GM19238 (cell line): ENCODE measurements around the gene HOXD11.

Source experiments
- DNase-seq: peaks from one replicate; pipeline ENCODE4 v3.0.0; 2011; ENCODE audit warnings: low spot score; ENCODE audit not compliant: insufficient read length

The HOXD11 gene

DNA sequence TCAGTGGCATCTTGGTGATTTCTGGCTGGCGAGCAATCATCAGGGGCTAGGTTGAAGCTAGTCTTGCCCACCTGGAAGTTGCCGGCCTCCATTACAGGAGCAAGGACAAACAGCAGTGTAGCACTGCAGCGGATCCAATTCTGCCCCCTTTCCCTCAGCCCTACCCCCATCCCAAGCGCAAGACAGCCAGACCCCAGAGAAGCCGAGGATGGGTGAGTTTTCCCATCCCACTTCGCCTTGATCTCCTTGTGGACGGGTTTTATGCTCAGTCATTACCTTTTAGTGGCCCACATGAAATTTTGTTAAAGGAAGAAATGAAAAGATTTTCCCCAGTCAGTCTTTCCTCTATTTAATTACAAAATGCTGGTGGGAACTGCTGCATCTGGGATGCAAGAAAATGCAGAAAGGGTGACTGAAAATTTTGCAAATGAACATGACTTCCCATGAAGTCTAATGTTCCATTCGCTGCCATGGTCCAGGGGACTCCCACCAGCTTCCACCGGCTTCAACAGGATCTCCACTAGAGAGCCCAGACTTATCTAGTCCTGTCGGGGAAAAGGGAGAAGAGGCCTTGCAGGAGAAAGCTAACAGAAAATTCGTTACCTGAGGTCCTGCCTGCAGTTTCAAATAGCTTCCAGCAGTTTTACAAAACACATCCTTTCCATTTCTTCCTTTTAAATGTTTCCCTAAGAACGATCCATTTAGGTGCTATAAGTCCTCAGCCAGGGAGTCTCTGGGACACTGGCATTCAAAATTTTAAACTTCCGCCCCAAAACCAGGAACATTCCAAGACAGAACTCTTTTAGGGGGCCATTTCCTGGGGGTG lies 13.5 kb downstream of the HOXD11 start:
- DNase-seq: no peak

DNA sequence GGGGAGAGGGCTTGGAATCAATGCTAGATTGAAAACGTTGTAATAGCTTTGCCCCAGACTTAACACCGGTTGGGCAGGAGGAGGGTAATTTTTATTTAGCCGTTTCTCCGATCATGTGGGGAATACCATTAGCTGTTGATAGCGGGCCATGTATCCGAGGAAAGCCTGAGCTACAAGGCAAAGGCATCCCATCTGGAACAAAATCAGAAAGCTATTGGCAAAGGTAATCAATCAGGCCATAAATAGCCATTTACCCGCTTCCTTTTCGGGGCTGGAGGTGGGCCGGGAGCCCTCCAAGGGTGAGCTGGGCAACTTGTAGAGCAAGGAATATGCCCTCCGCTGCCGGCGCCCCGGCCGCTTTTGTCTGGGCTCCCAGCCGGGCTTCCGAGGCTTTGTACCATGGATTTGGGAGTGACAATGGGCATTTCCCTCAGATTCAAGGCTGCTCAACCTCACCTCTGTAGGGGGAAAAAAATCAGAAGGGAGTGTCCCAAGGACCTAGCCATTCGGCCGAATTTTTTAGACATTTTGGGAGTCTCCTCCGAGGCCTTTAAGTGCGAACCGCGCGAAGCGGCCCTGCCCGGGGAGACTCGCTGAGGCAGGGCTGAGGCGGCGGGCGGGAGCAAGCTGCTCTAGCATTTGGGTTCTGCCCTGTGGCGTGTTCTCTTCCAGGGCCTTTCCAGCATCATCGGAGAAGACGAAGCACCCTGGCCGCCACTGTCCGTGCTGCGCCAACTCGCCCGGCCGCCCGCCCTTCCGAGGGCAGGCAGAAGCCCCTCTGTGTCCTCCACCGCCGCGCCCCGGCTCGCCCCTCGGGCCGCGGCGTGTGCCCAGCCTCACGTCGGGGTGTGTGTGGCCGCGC lies 14.3 kb downstream of the HOXD11 start:
- DNase-seq: no peak

DNA sequence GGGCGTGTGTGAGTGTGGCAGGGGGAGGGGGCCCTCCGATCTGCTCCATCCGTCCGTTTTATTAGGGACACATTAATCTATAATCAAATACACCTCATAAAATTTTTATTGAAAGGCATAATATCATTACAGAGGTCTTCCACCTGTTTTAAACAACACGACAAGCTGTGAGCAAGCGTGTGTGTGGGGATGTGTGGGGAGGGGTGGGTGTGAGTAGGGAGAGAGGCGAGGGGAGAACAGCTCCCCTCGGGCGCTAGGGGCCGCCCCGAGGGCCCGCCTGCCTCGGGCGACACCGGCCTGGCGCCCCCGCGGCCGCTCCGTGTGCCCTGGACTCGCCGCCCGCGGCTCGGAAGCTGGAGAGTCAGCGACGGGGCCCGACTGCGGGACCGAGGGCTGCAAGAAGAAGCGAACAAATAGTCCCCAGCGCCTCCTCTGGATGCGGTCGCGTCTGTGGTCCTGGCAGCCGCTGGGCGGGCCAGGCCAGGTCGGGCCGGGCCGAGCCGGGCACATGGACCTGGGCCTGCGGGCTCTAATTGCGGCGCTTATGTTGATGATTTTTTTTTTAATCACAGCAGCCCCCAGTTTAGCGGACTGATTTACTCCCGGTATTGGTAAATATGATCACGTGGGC lies 15.1 kb downstream of the HOXD11 start:
- DNase-seq: no peak

DNA sequence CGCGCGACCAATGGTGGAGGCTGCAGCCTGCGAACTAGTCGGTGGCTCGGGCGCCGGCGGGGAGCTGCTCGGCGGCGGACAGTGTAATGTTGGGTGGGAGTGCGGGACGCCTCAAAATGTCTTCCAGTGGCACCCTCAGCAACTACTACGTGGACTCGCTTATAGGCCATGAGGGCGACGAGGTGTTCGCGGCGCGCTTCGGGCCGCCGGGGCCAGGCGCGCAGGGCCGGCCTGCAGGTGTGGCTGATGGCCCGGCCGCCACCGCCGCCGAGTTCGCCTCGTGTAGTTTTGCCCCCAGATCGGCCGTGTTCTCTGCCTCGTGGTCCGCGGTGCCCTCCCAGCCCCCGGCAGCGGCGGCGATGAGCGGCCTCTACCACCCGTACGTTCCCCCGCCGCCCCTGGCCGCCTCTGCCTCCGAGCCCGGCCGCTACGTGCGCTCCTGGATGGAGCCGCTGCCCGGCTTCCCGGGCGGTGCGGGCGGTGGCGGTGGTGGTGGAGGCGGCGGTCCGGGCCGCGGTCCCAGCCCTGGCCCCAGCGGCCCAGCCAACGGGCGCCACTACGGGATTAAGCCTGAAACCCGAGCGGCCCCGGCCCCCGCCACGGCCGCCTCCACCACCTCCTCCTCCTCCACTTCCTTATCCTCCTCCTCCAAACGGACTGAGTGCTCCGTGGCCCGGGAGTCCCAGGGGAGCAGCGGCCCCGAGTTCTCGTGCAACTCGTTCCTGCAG lies 15.8 kb downstream of the HOXD11 start, which contains the start of gene HOXD9:
Gene HOXD9, plus strand, starts transcription at position 37 of the 728 bp plus-strand sequence. Its CDS starts 50 bp downstream, at position 87.
- DNase-seq: no peak

DNA sequence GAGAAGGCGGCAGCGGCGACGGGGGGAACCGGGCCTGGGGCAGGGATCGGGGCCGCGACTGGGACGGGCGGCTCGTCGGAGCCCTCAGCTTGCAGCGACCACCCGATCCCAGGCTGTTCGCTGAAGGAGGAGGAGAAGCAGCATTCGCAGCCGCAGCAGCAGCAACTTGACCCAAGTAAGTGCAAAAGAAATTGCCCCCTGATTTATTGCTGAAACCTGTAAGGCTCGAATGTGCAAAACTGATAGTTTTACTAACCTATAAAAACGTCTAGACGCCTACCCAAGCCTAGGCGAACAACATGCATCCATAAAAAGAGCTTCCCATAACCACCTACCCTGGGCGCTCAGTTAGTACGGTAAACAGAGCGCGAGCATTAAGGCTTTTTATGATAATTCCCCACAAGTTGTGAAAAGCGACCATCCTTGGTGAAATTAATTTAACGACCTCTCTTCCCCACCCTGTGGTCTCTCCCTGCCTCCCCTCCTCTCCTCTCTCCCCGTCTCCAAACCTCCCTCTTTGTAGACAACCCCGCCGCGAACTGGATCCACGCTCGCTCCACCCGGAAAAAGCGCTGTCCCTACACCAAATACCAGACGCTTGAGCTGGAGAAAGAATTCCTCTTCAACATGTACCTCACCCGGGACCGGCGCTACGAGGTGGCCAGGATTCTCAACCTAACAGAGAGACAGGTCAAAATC lies 16.5 kb downstream of the HOXD11 start:
- no peak for DNase-seq

DNA sequence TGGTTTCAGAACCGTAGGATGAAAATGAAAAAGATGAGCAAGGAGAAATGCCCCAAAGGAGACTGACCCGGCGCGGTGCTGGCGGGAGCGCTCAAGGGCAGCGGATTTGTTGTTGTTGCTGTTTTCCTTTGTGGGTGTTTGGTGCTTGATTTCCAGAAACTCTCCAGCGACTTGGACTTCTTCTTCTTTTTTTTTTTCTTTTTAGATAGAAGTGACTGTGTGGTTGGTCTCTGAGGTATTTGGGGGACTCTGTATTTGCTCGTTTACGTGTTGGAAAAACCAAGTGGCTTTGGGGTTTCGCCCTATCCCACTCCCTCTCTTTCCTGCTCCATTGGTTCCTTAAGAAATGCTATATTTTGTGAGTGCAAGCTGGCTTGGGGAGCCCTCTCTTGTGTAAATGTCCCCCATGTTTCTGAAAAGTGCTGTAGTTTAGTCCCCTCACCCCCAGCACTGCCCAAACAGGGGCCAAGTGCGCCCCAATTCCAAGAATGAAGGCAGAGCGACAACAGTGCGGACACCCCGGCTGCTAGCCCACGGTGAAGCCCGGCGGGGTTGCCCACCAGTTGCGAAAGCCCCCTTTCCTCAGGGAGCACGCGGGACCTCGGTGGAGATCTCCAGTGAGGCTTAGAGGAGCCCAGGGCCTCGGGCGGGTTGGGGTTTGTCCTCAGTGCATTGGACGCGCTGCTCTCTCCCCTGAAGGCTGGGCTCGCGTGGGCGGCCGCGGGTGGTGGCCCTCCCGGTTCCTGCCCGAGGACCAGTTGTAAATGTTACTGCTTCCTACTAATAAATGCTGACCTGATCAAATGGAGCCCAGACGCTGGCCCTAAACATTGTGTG lies 17.2 kb downstream of the HOXD11 start:
- no peak for DNase-seq

DNA sequence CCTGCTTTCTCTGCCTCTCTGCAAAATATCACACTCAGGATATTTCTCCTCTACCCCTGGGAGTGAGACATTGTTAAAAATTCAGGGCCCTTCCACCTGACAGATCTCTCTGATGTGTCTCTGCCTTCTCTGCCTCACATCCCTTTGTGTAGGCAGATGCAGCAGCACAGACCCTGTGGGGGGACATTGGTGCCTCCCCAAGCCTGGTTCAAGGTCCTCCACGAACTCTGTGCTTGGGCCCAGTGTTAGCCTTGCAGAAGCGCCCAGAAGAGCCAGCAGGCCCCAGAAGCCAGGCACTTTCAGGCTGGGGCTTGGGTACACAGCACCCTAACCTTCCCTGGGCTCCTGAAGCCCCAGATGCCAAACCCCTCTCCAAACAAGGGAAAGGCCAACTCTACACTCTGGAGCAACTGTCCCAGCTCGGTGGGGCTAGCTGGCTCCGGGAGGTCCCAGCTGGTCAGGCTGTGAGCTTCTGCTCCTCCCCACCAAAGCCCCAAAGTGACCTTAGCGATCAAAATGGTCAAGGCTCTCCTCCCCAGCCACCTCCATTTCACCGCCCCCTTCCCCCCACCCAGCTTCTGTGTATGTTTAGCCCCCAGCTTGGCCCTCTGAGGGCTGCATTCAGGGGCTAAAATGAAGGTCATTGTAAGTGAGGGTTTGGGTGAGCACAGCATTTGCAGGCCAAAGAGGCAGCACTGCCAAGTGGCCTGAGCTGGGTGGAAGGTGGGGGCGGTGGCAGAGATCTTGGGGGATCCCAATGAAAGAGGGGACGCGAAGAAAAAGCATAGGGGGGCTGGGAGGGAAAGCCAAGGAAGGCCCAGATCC lies 18.1 kb downstream of the HOXD11 start:
- no peak for DNase-seq

DNA sequence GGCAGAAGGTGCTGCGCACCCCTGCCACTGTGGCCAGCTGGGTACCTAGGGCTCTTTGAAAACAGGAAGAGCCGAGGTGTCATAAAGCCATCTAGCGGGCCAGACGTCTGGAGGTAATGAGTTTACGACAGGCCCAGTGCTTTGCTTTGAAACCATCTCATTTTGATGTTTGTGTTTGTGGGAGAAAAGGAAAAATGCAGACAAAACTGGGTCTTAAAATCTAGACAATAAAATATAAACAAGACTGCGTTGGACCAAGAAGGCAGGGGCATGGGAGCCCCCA lies 18.6 kb downstream of the HOXD11 start:
- DNase-seq: no peak

DNA sequence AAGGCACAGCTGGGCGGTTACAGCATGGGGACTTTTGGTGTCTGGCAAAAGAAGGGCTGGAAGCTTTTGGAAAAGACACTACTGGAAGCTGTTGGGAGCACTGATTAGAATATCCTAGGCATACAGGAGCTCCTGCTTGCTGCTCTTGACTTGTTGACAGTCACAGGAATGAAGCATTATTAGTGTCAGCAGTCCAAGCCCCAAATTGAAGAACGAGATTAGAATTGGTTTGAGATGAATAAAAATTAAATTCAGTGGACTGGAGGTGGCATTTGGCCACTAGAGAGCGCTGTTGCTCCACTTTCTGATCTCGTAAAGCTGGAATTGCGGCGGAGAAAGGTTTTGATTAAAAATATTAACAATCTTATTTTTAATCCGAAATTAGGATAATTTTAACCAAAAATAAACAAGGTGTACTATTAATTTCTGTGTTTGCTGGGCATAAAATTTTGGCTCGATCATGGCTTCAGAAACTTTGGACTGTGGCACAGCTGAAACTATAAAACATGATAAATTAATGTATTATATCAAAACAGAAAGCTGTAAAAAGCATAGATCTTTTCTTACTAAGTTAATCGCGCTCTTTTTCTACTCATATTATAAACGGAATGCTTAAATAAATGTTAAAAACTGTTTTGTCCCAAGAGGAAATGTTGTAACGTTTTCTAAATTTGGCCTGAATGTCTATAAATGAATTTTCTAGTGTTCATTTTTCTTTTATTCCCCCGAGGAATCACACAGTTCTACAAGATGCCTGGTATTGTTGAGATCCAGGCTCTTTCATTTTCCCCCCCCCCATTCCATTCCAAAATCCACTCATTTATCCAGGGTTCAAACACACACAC lies 20.1 kb downstream of the HOXD11 start:
- no peak for DNase-seq

DNA sequence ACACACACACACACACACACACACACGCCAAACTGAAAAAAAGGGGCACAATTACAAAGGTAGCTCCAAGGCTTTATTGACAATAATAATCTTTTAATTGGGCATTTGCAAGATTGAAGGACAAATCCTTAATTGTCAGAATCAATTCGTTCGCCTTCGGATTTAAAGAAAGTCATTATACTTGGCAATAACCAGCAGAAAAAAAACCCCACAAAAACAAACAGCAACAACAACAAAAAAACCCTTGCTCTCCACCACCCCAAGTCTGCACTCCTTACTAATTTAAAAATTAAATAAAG lies 20.6 kb downstream of the HOXD11 start:
- no peak for DNase-seq

DNA sequence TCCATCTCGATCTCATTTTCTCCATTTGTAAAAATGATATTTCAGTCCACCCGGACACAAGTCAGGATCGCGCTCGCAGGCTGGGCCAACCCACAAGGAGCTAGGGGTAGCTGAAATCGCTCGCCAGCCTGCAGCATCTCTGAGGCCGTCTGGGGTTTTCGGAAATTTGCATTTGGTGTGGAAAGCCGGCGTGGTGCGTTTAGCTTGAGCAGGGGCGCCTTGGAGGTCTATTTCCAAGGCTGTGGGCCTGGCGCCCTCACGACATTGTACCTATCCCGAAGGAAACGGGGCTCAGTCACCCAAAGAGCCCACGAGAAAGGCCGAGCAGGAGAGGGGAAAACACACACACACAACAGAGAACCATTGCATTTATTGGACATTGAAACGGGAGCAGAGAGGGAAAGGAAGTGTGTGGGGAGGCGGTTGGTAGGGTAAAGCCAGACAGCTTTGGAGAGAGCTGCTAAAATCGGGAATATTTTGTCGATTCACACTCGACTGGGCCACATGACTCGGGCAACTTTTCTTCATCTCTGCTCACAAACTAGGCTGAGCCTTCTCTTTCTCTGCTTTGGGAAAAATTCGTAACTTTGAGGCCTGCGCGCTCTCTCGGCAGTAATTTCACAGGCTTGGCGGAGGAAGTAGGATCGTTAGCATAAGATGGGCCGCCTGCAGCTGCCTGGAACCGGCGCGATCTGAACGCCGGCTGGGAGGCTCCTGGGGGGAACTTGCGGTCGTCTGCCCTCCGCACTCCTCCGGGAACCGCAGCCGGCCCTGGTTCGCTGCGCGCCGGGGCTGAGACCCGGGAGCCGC lies 21.3 kb downstream of the HOXD11 start:
- no peak for DNase-seq

DNA sequence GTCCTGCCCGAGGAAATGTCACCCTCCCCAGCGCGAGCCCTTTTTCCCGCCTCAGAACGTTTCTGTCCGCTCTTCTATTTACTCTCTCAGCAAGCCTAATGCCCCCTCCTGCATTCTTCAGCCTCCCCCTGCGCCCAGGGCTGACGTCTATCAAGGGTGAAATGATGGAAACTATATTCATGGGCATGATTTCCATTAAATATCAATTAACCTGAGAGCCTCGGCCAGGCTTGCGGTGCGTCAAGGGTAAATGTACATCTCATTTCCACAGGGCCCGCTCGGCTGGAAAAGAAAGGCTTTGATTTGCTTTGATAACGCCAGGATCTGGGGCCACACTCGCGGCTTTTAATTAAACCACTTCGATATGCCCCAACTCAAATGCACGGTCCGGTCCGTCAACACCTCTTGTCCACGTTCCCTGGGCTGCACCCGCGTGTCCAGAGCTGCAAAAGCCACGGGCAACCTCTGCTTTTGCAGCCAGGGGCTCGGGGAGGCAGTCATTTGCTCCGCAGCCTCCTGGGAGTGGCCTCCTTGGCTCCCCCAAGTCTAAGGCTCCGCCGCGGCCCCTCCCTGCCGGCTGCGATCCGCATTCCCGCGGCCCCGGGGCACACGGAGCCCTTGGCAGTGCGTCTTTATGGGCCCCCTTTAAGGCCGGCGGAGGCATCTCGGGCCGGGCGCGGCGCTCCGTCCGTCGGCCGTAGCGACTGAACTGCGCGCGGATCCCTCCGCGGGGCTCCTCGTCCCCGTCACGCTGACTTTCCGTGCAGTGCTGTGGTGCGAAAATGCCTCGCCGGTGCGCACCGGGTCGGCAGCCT lies 22.1 kb downstream of the HOXD11 start, which contains the start of gene HOXD8:
Gene HOXD8, plus strand, starts transcription at position 724 of the 815 bp plus-strand sequence. CDS start 662 bp downstream, outside the sequence.
- DNase-seq: no peak

DNA sequence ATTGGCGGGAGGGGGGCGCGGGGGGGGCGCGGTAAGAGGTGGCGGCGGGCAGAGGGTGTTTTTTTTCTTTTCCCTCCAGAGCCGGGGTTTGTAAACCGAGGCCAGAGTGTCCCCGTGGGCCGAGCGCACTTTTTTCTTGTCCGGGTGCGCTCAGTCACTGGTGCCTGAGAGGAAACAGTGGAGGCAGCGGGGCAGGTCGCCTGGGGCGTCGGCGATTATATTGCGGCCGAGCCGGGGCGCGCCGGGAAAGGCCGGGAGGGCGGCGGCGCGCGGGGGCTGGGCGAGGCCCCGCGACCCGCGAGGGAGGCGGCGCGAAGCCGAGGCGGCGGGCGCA lies 22.7 kb downstream of the HOXD11 start:
- DNase-seq: no peak

DNA sequence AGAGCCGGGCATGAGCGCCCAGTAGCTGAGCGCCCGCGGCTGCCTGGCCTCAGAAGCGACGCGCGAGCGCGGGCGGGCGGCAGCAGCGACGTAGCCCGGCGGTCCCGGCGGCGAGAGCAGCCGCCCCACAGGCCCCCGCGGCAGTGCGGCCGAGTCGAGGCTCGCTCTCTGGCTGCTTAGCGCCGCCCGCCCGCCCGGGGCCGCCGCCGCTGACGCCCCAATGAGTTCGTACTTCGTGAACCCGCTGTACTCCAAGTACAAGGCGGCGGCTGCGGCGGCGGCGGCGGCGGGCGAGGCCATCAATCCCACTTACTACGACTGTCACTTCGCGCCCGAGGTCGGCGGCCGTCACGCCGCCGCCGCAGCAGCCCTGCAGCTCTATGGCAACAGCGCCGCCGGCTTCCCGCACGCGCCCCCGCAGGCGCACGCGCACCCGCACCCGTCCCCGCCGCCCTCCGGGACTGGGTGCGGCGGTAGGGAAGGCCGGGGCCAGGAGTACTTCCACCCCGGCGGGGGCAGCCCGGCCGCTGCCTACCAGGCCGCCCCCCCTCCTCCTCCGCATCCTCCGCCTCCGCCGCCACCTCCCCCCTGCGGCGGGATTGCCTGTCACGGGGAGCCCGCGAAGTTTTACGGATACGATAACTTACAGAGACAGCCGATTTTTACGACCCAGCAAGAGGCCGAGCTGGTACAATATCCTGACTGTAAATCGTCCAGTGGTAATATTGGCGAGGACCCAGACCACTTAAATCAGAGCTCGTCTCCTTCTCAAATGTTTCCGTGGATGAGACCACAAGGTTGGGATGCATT lies 23.3 kb downstream of the HOXD11 start:
- DNase-seq: no peak

DNA sequence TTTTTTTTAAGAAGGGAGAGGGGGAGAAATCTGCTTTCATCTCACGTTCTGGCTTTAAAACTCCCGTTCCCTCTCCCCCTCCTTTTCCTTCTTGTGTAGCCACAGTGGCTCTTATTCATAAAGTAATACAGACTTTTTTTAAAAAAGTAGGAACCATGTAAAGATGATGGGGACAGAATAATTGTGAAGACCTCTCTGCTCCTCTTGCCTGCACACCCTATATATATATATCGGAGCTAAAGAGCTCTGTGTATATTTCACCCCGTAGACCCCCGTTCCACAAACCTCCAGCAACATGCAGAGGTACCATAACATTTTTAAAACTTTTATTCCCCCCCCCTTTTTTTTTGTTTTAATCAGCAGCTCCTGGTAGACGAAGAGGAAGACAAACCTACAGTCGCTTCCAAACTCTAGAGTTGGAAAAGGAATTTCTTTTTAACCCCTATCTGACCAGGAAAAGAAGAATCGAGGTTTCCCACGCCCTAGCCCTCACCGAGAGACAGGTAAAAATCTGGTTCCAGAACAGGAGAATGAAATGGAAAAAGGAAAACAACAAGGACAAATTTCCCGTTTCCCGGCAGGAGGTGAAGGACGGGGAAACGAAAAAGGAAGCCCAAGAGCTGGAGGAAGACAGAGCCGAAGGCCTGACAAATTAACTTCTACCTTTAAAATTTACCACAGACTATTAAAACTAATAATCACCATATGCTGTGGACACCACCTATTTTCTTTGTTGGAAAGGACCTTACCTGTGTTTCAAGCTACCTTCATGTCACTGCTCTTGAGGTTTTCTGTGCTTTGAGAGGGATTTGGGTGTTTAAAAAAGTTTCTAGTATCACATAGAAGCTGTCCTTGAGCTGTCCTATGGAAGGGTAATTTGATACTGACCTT lies 24.1 kb downstream of the HOXD11 start:
- no peak for DNase-seq
